HEK293 (cell line): ENCODE results near the gene ODAD4.

Experiments
- CTCF ChIA-PET: fragments of 350-600 bp; formaldehyde crosslinking; extraction: SDS; loops from one replicate; lab custom pipeline; 2021; ENCODE audit warnings: antibody characterized with exemption; lab: Yijun Ruan, JAX
- POLR2A ChIA-PET: fragments of 300-600 bp; formaldehyde crosslinking; extraction: SDS; loops from one replicate; lab custom pipeline; 2020; ENCODE audit warnings: antibody characterized with exemption, inconsistent platforms; lab: Yijun Ruan, JAX
- H3K27ac ChIP-seq: fragments of 200-500 bp; sonication (Bioruptor generic); 2 replicates; pipeline ENCODE4 v1.5.1; 2014; ENCODE audit warnings: low read depth, low read length, control low read depth, inconsistent platforms; ENCODE audit errors: extremely low read depth
- H3K36me3 ChIP-seq, 2 experiments: fragments of 200-500 bp in 1 of 2; sonication (Bioruptor generic) in 1 of 2; 1 replicate in 1 of 2; 2 replicates in 1 of 2; pipeline ENCODE4 v1.5.1; 2014 to 2017; ENCODE audit warnings: inconsistent platforms in 2 of 2, low read length in 2 of 2; ENCODE audit not compliant: control insufficient read depth in 2 of 2, insufficient read depth in 1 of 2
- H3K4me1 ChIP-seq: fragments of 200-500 bp; sonication (Bioruptor generic); 2 replicates; pipeline ENCODE4 v1.5.1; 2014; ENCODE audit warnings: mild to moderate bottlenecking, low read length, inconsistent platforms; ENCODE audit not compliant: control insufficient read depth, insufficient read depth
- H3K4me3 ChIP-seq: 2 replicates; pipeline ENCODE4 v1.5.1; 2011; ENCODE audit warnings: low read depth, mild to moderate bottlenecking, control low read depth, low read length, moderate library complexity
- H3K9me3 ChIP-seq: fragments of 200-500 bp; sonication (Bioruptor generic); 2 replicates; pipeline ENCODE4 v1.5.1; 2014; ENCODE audit warnings: low read depth, low read length, inconsistent platforms; ENCODE audit not compliant: control insufficient read depth, insufficient read depth
- BCL6B ChIP-seq: fragments of 450-650 bp; formaldehyde crosslinking; IDR thresholded peaks from 2 replicates; pipeline ENCODE4 v1.5.1; 2017; ENCODE audit warnings: missing biosample characterization, missing genetic modification characterization
- CTCF ChIP-seq: fragments of 450-650 bp; formaldehyde crosslinking; IDR thresholded peaks from 2 replicates; pipeline ENCODE4 v1.5.1; 2016; ENCODE audit warnings: missing biosample characterization, missing genetic modification characterization
- KLF9 ChIP-seq: fragments of 450-650 bp; formaldehyde crosslinking; IDR thresholded peaks from 2 replicates; pipeline ENCODE4 v1.5.1; 2016; ENCODE audit warnings: missing biosample characterization, missing genetic modification characterization, low read depth
- PRDM1 ChIP-seq: fragments of 450-650 bp; formaldehyde crosslinking; IDR thresholded peaks from 2 replicates; pipeline ENCODE4; 2016; ENCODE audit warnings: missing biosample characterization, missing genetic modification characterization
- ZNF132 ChIP-seq: fragments of 450-650 bp; formaldehyde crosslinking; IDR thresholded peaks from 2 replicates; pipeline ENCODE4 v1.5.1; 2017; ENCODE audit warnings: missing biosample characterization, missing genetic modification characterization, borderline replicate concordance
- ZNF133 ChIP-seq: fragments of 450-650 bp; formaldehyde crosslinking; IDR thresholded peaks from 2 replicates; pipeline ENCODE4 v1.5.1; 2016; ENCODE audit warnings: missing biosample characterization, missing genetic modification characterization
- ZNF138 ChIP-seq: fragments of 450-650 bp; formaldehyde crosslinking; IDR thresholded peaks from 2 replicates; pipeline ENCODE4 v1.5.1; 2016; ENCODE audit warnings: missing biosample characterization, missing genetic modification characterization, borderline replicate concordance
- ZNF16 ChIP-seq: fragments of 450-650 bp; formaldehyde crosslinking; IDR thresholded peaks from 2 replicates; pipeline ENCODE4 v1.5.1; 2016; ENCODE audit warnings: low read depth, missing biosample characterization, missing genetic modification characterization
- ZNF335 ChIP-seq: fragments of 450-650 bp; formaldehyde crosslinking; conservative IDR thresholded peaks from 2 replicates; pipeline ENCODE4 v1.5.1; 2016; ENCODE audit warnings: missing biosample characterization, missing genetic modification characterization
- ZNF354C ChIP-seq: fragments of 450-650 bp; formaldehyde crosslinking; IDR thresholded peaks from 2 replicates; pipeline ENCODE4 v1.5.1; 2016; ENCODE audit warnings: missing biosample characterization, missing genetic modification characterization, low read depth, borderline replicate concordance
- ZNF366 ChIP-seq: fragments of 450-650 bp; formaldehyde crosslinking; conservative IDR thresholded peaks from 2 replicates; pipeline ENCODE4 v1.5.1; 2016; ENCODE audit warnings: missing biosample characterization, missing genetic modification characterization
- ZNF416 ChIP-seq: fragments of 450-650 bp; formaldehyde crosslinking; IDR thresholded peaks from 2 replicates; pipeline ENCODE4 v1.5.1; 2016; ENCODE audit warnings: missing biosample characterization, missing genetic modification characterization
- ZNF48 ChIP-seq: fragments of 450-650 bp; formaldehyde crosslinking; IDR thresholded peaks from 2 replicates; pipeline ENCODE4 v1.5.1; 2016; ENCODE audit warnings: missing biosample characterization, missing genetic modification characterization
- ZNF501 ChIP-seq: fragments of 450-650 bp; formaldehyde crosslinking; IDR thresholded peaks from 2 replicates; pipeline ENCODE4 v1.5.1; 2016; ENCODE audit warnings: missing biosample characterization, missing genetic modification characterization
- ZNF548 ChIP-seq: fragments of 450-650 bp; formaldehyde crosslinking; IDR thresholded peaks from 2 replicates; pipeline ENCODE4 v1.5.1; 2016; ENCODE audit warnings: missing biosample characterization, missing genetic modification characterization
- ZNF558 ChIP-seq: fragments of 450-650 bp; formaldehyde crosslinking; IDR thresholded peaks from 2 replicates; pipeline ENCODE4 v1.5.1; 2016; ENCODE audit warnings: missing biosample characterization, missing genetic modification characterization
- ZNF670 ChIP-seq: fragments of 450-650 bp; formaldehyde crosslinking; IDR thresholded peaks from 2 replicates; pipeline ENCODE4 v1.5.1; 2016; ENCODE audit warnings: missing biosample characterization, missing genetic modification characterization, low read depth
- ZNF707 ChIP-seq: fragments of 450-650 bp; formaldehyde crosslinking; IDR thresholded peaks from 2 replicates; pipeline ENCODE4 v1.5.1; 2016; ENCODE audit warnings: missing biosample characterization, missing genetic modification characterization
- ZNF843 ChIP-seq: fragments of 450-650 bp; formaldehyde crosslinking; IDR thresholded peaks from 2 replicates; pipeline ENCODE4 v1.5.1; 2016; ENCODE audit warnings: missing biosample characterization, missing genetic modification characterization
- TF ChIP-seq, protein P1 (sequence below): fragments of 450-650 bp; formaldehyde crosslinking; IDR thresholded peaks from 2 replicates; pipeline ENCODE4 v1.5.1; 2016; ENCODE audit warnings: missing biosample characterization, missing genetic modification characterization
- TF ChIP-seq, protein P2 (sequence below): fragments of 450-650 bp; formaldehyde crosslinking; IDR thresholded peaks from 2 replicates; pipeline ENCODE4 v1.5.1; 2017; ENCODE audit warnings: missing biosample characterization, missing genetic modification characterization
- TF ChIP-seq, protein P3 (sequence below): fragments of 450-650 bp; formaldehyde crosslinking; IDR thresholded peaks from 2 replicates; pipeline ENCODE4 v1.5.1; 2016; ENCODE audit warnings: missing biosample characterization, missing genetic modification characterization

Gene ODAD4

GRCh38 chr17:41987642-41988041 is 57.2 kb downstream of the ODAD4 start (continued):
- TF ChIP-seq, protein P1, sequence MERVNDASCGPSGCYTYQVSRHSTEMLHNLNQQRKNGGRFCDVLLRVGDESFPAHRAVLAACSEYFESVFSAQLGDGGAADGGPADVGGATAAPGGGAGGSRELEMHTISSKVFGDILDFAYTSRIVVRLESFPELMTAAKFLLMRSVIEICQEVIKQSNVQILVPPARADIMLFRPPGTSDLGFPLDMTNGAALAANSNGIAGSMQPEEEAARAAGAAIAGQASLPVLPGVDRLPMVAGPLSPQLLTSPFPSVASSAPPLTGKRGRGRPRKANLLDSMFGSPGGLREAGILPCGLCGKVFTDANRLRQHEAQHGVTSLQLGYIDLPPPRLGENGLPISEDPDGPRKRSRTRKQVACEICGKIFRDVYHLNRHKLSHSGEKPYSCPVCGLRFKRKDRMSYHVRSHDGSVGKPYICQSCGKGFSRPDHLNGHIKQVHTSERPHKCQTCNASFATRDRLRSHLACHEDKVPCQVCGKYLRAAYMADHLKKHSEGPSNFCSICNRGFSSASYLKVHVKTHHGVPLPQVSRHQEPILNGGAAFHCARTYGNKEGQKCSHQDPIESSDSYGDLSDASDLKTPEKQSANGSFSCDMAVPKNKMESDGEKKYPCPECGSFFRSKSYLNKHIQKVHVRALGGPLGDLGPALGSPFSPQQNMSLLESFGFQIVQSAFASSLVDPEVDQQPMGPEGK (tag by site-specific recombination) = peak; percentile 59
- TF ChIP-seq, protein P2, sequence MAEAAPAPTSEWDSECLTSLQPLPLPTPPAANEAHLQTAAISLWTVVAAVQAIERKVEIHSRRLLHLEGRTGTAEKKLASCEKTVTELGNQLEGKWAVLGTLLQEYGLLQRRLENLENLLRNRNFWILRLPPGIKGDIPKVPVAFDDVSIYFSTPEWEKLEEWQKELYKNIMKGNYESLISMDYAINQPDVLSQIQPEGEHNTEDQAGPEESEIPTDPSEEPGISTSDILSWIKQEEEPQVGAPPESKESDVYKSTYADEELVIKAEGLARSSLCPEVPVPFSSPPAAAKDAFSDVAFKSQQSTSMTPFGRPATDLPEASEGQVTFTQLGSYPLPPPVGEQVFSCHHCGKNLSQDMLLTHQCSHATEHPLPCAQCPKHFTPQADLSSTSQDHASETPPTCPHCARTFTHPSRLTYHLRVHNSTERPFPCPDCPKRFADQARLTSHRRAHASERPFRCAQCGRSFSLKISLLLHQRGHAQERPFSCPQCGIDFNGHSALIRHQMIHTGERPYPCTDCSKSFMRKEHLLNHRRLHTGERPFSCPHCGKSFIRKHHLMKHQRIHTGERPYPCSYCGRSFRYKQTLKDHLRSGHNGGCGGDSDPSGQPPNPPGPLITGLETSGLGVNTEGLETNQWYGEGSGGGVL (tag by site-specific recombination) = peak; percentile 59
- 0 out of 2 replicates have a peak, but pooled peaks have one; percentile 19 for TF ChIP-seq ZNF366 (tag by site-specific recombination)

- H3K9me3 ChIP-seq = no peaks in the 10 kb centered on the region
- H3K27ac ChIP-seq = no peak overlapping the region
- CTCF ChIA-PET = interaction anchor here (0.6 to 1.0 kb wide), 4 partner anchors 12 to 79 kb away, joined by 3 to 5 read pairs (median 3); no protein-coding TSS in a partner anchor
- no peaks in the 10 kb centered on the region for H3K4me1 ChIP-seq
- TF ChIP-seq PRDM1 (tag by site-specific recombination) (peak; percentile 57; the same call in 1 of the 2 replicates), ZNF707 (no peak), ZNF16 (no peak)
- H3K4me3 ChIP-seq = no peak overlapping the region
- peaks cover 90 to 98% of the 10 kb centered on the region in 2 experiments for H3K36me3 ChIP-seq
- POLR2A ChIA-PET = no interaction called here
Observed at GRCh38 chr17:41988418-41988817, 58.0 kb downstream of the ODAD4 start.

DNA sequence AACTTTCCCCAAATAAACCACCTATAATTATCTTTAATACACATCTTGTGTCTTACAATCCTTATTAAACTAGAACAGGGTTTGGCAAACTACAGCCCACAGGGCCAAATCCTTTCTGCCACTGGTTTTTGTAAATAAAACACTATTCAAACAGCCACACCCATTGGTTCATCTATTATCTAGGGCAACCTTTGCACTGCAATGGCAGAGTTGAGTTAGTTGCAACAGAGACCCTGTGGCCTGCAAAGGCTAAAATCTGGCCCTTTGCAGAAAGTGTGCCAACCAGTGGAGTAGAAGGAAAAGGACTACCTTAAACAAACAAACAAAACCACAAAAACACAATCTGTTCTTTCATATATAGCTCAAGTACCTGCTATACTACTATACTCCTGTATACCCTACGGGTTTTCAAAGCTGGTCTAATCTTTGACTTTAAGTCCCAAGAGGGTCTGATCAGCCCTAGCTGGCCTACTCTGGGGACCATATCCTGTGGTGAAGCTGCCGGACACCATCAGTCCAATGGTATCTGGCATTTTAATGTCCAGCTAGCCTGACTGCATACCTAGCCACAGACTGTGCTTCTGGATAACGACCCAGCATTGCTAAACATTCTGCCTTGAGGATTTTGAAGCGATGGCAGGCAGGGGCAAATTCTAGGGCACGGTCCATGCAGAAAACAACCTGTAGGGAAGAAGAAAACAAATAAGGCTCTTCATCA is 59.4 kb downstream of the ODAD4 start:
- TF ChIP-seq ZNF354C (tag by site-specific recombination) (no peak), ZNF48 (tag by site-specific recombination) (no peak), ZNF670 (no peak), ZNF132 (tag by site-specific recombination) (no peak), ZNF558 (tag by site-specific recombination) (no peak)
- Histone ChIP-seq H3K4me3 (no peak overlapping the region), H3K27ac (no peak overlapping the region), H3K36me3 (peaks cover 91 to 96% of the 10 kb centered on the region in 2 experiments), H3K9me3 (no peaks in the 10 kb centered on the region), H3K4me1 (no peaks in the 10 kb centered on the region)
- CTCF ChIA-PET = interaction anchor here (0.6 to 1.4 kb wide), 3 partner anchors 30 to 191 kb away, joined by 3 to 5 read pairs (median 4); partner anchors contain the start of gene NKIRAS2
- POLR2A ChIA-PET = no interaction called here

GRCh38 chr17:41992576-41992975 is 62.2 kb downstream of the ODAD4 start:
- CTCF ChIA-PET = interaction anchor here (1.0 to 2.2 kb wide), 2 partner anchors 30 to 126 kb away, joined by 3 to 9 read pairs; no protein-coding TSS in a partner anchor
- peaks cover 91 to 96% of the 10 kb centered on the region in 2 experiments for H3K36me3 ChIP-seq
- POLR2A ChIA-PET = interaction anchor here (0.6 to 1.1 kb wide), 3 partner anchors 13 to 25 kb away, joined by 3 to 6 read pairs (median 4); partner anchors contain the start of gene DNAJC7
- TF ChIP-seq ZNF548 (no peak), ZNF335 (no peak), ZNF843 (tag by site-specific recombination) (no peak), CTCF (tag by site-specific recombination) (no peak), KLF9 (tag by site-specific recombination) (no peak), ZNF138 (tag by site-specific recombination) (no peak), ZNF133 (no peak), BCL6B (tag by site-specific recombination) (no peak), ZNF501 (no peak), ZNF416 (tag by site-specific recombination) (no peak)
- TF ChIP-seq, protein P3, sequence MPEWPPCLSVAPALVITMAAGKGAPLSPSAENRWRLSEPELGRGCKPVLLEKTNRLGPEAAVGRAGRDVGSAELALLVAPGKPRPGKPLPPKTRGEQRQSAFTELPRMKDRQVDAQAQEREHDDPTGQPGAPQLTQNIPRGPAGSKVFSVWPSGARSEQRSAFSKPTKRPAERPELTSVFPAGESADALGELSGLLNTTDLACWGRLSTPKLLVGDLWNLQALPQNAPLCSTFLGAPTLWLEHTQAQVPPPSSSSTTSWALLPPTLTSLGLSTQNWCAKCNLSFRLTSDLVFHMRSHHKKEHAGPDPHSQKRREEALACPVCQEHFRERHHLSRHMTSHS = no peak

More at GRCh38 chr17:41992576-41992975, 62.2 kb downstream of the ODAD4 start:
- Histone ChIP-seq H3K9me3 (no peaks in the 10 kb centered on the region), H3K27ac (no peak overlapping the region), H3K4me3 (no peak overlapping the region), H3K4me1 (no peaks in the 10 kb centered on the region)
